Inflammatory macrophage treated with lipopolysaccharide for 4 hours (primary cell): ENCODE measurements around the gene MBOAT1.

Experiments
- DNase-seq: peaks from one replicate; pipeline ENCODE4 v3.0.0-alpha.2; 2020

The MBOAT1 gene

GRCh38 chr6:20129290-20130088 lies 82.8 kb downstream of the MBOAT1 start:
- no peak for DNase-seq

DNA sequence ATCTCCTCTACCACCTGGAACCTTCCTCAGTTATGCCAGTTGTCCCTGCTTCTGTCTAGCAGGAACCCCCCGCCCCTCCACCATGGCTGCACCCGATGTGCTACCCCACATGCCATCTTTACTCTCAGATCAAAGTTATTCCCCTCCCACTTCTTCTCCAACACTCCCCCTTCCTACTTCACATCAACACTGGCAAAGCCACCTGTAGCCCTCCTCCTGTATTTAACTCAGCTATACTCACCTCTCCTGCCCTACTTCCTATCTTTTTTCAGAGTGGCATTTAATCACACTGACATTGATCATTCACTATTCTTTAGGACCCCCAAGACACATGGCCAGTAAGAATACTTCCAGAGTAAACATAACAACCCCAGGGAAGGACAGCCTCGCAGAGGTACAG lies 84.3 kb downstream of the MBOAT1 start:
- no peak for DNase-seq

DNA sequence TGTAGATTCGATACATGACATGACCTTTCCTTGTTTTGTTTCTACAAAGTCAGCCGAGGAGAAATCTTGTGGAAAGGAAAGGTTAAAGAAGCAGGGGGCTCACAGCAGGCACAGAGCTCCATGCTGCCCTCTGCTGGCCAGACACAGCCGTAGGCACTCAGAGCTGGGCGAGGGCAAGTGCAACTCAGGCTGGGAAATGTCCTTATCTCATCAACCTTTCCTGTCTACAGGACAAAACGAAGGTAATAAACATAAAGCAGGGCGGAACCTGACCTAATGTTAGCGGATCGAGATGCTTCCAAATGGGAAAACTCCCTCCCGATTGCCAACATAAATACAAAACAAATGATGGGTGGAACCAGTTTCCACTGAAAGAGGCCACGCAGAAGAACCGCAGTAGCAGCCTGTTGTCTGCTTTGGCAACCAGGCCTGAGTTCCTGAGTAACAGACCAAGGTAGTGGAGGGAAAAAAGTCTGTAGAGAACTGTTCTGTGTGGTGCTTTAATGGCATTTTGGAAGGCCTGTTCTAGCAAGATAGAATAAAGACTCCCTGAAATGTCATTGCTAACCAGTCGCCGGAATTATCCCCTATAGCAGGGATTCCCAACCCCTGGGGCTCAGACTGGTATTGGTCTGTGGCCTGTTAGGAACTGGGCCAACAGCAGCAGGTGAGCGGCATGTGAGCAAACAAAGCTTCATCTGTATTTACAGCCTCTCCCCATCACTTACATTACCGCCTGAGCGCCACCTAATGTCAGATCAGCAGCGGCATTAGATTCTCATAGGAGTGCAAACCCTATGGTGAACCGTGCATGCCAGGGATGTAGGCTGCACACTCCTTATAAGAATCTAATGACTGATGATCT lies 85.2 kb downstream of the MBOAT1 start:
- DNase-seq: peak; percentile 41

- no peak for DNase-seq
These were observed 86.0 kb downstream of the MBOAT1 start for GRCh38 chr6:20126102-20126752.

DNA sequence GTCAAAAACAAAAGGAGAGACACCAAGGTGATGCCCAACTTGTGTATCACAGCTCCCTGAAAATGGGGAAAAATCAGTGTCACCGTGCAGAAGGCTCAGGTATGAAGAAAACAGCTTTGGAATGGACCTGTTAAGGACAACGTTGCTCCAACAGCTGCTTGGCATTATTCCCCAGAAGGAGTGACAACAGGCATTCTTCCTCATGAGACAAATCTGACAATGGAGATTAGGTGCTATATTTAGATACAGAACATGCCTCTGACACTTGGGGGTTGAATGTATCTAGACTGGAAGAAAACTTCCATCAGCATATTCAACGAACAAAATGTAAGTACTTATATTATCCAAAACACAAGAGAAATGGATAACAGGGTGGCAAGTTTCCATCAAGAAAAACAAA lies 87.7 kb downstream of the MBOAT1 start:
- no peak for DNase-seq

GRCh38 chr6:20119485-20119884 lies 92.8 kb downstream of the MBOAT1 start:
- DNase-seq: no peak

DNA sequence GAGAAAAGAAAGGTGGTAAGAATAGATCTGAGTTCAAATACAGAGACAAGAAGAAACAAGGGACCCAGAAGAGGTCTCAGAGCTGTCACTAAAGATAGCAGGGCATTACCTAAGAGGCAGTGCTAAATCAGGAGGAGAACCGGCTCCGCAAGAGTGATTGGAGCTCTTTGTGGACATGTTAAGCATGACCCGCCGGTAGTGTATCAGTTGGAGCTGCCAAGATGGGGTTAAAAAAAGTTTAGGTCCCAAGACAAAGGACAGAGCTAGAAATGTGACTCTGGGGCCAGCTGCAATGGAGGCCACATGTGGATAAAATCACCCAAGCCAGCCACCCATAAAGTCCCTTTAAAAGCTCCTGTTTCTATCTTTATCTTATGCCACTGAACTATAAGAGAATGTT lies 93.4 kb downstream of the MBOAT1 start:
- no peak for DNase-seq

DNA sequence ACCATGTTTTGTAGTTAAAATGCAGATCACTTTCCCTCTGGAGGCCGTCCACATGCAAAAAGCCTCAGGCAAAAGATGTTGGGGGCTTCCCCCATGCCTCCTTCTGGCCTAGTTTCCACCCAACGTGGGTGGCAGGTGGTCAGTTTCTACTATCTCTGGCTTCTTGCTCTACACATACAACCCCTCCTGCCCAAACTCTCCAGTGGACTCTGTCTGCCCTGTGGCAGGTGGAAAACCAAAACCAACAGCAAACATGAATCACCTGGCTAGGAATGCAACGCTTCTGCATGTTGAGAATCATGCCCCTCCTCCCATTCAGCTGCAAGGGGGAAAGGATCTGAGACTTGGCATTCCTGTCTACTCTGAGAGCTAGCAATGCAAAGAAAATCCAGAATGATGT lies 94.8 kb downstream of the MBOAT1 start:
- DNase-seq: no peak

DNA sequence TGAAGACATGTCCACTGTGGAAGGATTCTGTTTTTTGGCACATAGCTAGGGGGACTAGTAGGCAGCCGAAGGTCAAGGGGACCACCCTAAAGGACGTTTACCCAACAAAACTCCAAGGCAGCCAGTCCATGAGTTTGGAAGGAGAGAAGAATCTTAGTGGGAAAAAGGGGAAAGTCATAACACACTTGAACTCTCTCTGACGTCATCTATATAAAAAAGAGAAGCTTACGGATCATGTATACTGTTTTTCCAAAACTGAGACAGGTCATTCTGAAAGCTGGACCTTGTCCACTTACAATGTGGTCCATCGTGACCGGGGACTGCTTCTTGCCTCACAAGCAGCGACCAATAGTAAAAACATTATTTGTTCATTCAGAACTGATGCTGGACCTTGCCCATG lies 95.5 kb downstream of the MBOAT1 start:
- DNase-seq: no peak

DNA sequence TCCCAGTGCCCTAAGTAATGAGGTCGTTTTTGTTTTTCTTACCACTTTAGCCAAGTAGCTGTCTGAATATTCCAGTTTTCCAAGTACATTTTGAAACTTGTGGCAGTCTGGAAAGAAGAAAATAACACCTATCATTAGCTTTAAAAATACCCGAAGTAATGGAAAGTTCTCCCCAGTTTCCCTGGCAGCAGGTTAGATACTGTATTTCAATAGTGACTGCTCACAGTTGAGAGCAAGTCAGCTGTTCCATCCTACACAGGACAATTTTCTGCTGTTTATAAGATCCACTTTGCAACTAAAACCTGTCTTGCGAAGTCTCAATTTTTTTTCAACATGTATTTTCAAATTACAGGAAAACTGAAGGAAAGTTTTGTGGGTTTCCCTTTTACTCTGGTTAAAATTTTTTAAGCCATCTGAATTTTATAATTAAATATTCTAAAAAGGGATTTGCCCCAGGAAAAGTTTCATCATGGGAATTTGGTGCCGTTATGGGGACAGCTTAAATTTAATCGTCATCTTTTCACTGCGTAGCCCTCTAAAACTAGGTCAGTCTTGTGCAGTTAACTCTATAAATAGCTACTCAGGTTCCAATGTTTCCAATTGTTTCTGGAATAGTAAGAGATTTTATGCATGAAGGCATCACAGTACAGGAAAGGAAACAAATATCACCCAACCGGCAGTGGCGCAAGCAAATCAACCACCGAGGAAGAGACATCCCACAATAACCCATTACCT lies 96.9 kb downstream of the MBOAT1 start:
- no peak for DNase-seq

- DNase-seq: no peak
These were observed 98.5 kb downstream of the MBOAT1 start for GRCh38 chr6:20113649-20114224.

DNA sequence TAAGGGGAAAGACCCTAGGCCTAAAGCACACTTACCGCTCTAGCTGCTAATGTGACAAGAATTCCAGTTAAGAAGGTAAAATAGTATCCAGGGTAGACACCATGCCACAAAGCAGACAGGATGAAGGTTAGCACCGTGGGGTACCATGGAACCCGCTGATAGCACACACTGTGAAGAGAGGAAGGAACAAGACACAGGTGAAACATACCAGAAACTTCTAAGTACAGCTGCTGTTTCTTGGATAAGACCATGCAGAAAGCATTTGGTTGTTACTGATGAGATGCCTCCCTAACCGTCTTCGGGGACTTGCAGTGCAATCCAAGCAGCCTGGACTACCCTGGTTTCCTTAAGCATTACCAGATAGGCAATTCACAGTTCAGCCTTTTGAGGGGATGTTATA lies 99.4 kb downstream of the MBOAT1 start:
- no peak for DNase-seq

GRCh38 chr6:20112241-20112640 lies 100.0 kb downstream of the MBOAT1 start:
- no peak for DNase-seq

DNA sequence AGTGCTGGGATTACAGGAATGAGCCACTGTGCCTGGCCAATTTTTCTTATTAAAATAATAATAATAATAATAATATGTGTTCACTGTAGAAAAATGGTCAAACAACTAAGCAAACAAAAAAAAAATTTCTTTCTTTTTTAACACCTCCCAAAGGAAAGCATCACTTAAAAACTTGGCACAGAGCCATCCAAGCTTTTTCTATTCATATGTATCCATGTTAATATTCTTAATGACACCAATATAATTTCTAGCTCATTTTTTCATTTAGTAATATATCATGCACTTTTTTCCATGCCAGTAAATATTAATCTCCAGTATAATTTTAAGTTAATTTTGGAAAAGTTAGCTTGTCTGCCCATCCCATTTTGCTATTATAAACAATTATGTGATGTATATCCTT lies 101.8 kb downstream of the MBOAT1 start:
- DNase-seq: no peak

GRCh38 chr6:20109526-20109925 lies 102.7 kb downstream of the MBOAT1 start:
- DNase-seq: no peak

DNA sequence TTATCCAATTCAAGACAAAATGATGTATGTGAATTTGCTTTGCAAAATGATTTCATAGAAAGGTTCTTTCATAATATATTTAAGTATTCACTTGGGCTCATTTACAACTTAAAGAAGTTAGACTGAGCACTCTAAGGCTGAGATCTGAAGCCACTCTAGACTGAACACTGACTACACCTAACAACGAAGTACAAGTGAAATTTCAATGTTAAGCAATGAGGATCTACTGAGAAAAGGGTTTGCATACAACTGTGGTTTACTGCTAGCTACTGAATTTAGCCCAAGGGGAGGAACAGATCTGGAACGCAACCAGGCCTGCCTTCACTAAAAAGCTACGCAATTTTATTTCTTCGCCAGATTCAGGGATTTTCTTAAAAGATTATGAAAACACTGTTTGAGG lies 106.4 kb downstream of the MBOAT1 start:
- DNase-seq: no peak

DNA sequence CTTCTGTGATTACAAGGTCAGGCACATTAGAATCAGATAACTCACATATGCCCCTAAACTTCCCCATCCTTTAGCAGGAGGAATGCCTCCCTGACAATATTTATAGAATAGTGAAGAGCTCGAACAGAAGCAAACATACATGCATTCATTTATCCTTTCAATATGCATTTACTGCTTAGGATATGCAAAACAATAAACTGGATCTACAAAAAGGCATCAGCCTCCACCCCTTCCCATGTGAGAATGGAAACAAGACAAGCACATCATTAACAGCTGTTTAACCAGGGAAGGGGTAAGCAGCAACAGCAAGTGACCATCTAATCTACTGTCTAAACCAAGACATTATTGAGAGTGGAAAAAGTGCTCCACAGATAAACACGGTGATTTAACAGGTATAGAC lies 107.6 kb downstream of the MBOAT1 start:
- no peak for DNase-seq

- no peak for DNase-seq
These were observed 109.7 kb downstream of the MBOAT1 start for GRCh38 chr6:20102397-20103073.

DNA sequence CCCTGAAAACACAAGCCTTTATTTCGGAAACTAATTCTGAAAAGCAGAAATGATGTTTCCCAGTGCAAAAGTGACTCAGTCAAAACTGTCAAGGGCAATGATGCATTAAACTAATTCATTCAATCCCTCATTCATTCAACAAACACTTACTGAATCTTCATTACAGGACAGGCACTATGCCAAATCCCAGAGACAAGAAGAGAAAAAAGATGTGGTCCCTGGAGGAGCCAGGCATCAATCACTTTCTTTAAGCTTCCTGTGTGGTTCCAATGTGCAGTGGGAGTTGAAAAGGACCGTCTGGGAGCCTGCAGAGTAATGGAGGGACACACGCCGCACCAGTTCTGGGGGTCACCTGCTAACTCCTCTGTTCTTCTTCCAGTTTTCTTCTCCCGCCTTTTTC lies 113.1 kb downstream of the MBOAT1 start:
- no peak for DNase-seq

- no peak for DNase-seq
These were observed 113.9 kb downstream of the MBOAT1 start for GRCh38 chr6:20098267-20098876.

GRCh38 chr6:20096536-20096935 lies 115.7 kb downstream of the MBOAT1 start:
- no peak for DNase-seq

DNA sequence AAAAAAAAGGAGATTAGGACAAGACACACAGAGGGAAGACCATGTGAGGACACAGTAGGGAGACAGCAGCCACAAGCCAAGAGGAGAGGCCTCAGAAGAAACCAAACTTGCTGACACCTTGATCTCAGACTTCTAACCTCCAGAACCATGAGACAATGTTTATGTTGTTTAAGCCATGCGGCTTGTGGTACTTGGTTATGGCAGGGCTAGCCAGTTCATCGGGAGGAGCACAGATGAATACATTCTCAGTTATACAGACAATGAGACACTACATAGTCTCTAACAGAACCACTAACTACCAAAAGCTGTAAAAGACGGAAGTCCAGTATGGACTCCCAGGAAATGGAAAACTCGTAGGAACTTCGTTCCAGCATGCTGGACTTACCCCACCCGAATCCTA lies 116.8 kb downstream of the MBOAT1 start:
- DNase-seq: no peak
